ENCODE measurements around the gene FAM227B. TPM values are rescaled to one million over a fixed set of nuclear protein-coding genes. Genes with fewer than 3 reads are reported as not detected.

FAM227B gene
- total and polyA plus RNA-seq, 3 donors from 2014 or later = 19.0 to 36.4 (median 28.3) TPM

DNA sequence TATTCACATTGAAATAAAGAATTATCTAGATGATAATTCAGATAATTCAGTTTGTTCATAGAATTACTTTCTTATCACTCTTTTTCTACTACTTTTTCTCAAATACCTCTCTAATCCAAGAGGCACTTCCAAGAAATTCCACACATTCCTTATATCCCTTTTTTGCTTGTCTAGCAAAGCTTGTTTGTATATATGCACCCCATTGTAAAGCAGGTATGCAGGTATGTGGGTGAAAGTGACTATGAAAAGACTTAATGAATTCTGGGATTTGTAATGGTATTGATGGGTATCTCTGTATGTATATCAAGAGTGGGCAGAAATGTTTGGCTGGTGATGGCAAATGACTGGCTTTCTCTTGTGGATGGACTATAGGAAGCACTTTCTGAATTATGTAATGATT, 291.7 kb downstream of the FAM227B start:
- no peak for TF ChIP-seq POLR2A (IDR thresholded peaks at IDR 0.05)
- TF ChIP-seq, protein P1, sequence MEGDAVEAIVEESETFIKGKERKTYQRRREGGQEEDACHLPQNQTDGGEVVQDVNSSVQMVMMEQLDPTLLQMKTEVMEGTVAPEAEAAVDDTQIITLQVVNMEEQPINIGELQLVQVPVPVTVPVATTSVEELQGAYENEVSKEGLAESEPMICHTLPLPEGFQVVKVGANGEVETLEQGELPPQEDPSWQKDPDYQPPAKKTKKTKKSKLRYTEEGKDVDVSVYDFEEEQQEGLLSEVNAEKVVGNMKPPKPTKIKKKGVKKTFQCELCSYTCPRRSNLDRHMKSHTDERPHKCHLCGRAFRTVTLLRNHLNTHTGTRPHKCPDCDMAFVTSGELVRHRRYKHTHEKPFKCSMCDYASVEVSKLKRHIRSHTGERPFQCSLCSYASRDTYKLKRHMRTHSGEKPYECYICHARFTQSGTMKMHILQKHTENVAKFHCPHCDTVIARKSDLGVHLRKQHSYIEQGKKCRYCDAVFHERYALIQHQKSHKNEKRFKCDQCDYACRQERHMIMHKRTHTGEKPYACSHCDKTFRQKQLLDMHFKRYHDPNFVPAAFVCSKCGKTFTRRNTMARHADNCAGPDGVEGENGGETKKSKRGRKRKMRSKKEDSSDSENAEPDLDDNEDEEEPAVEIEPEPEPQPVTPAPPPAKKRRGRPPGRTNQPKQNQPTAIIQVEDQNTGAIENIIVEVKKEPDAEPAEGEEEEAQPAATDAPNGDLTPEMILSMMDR (IDR thresholded peaks at IDR 0.05) = no peak
- no peaks in the 10 kb centered on the region for H3K9me3 ChIP-seq
- no peak overlapping the region for H3K27ac ChIP-seq
- H3K4me1 ChIP-seq = no peaks in the 10 kb centered on the region
- H3K27me3 ChIP-seq = no peaks in the 10 kb centered on the region
- no peaks in the 10 kb centered on the region for H3K36me3 ChIP-seq (ENCODE audit: low read depth, missing control alignments)
- no peak overlapping the region for H3K4me3 ChIP-seq
- DNase-seq = no peak
- intact Hi-C loops (cut with DNase I; ENCODE audit: low total_unique reads) = no loop called here

DNA sequence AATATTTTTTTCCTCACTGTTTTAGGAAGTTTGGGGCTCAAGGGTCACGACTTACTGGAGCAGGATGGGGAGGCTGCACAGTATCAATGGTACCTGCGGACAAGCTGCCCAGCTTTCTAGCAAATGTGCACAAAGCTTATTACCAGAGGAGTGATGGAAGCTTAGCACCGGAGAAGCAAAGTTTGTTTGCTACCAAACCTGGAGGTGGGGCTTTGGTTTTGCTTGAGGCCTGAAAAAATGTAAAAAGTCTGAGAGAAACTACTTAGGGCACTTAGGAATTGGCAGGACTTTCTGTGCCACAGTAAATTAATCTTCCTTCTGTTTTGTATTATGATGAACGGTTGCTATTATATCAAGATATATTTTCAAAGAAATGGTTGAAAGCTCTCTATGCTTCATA, 292.7 kb downstream of the FAM227B start:
- H3K4me3 ChIP-seq = no peak overlapping the region
- DNase-seq = no peak

DNA sequence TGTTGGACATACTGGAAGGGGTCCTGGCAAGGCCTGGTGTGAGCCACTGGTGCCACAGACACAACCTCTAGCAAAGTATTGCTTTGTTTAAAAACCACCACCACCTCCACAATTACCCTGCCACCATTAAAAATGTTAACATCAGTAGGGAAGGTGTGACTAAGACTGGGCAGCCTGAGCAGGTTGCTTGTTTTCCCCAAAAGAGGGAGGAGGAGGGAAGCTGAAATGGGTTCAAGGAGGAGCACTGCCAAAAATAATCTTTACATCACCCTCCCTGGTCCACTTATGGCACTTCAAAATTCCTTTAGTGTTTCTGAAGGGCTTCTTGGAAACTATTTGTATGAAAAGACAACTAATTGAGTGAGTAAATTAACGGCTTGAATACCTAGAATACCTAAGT, 297.4 kb downstream of the FAM227B start:
- intact Hi-C loops (cut with DNase I; ENCODE audit: low total_unique reads) = no loop called here

More for the DNA sequence above, 292.7 kb downstream of the FAM227B start:
- Histone ChIP-seq H3K4me1 (no peaks in the 10 kb centered on the region), H3K36me3 (ENCODE audit: low read depth, missing control alignments) (no peaks in the 10 kb centered on the region), H3K27ac (no peak overlapping the region), H3K27me3 (no peaks in the 10 kb centered on the region), H3K9me3 (no peaks in the 10 kb centered on the region)
- intact Hi-C loops (cut with DNase I; ENCODE audit: low total_unique reads) = no loop called here
- TF ChIP-seq, protein P1 (IDR thresholded peaks at IDR 0.05) = no peak
- no peak for TF ChIP-seq POLR2A (IDR thresholded peaks at IDR 0.05)
- WGBS, 2 donors = 88 to 92% methylated on average over 4 of the region's 4 CpGs

DNA sequence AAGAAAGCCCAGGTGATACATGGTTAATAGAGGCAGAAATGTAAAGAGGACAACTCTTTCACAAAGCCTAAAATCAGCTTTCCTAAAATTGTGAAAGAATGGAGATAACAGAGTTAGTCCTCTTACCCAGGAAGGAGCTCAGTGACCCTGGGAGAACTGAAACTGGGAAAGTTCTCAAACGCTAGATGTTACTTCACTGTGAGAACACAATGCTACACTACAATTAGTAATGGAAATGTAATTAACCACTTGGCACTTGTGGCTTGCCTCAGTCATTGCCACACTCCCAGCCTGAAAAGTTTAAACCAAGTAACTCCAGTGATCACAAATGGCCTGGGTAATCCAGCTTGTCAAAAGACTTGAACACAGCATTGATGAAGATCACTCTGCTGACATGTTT, 300.3 kb downstream of the FAM227B start:
- 46% methylated on average over 1 of the region's 1 CpG for WGBS, 2 donors
- DNase-seq = no peak
- H3K4me1 ChIP-seq = no peaks in the 10 kb centered on the region
- no peak overlapping the region for H3K4me3 ChIP-seq
- TF ChIP-seq, protein P1 (IDR thresholded peaks at IDR 0.05) = no peak
- TF ChIP-seq POLR2A (IDR thresholded peaks at IDR 0.05) = no peak
- peak overlapping the region in 1 of 2 donors; percentile 37 for H3K27ac ChIP-seq
- H3K27me3 ChIP-seq = no peaks in the 10 kb centered on the region
- intact Hi-C loops (cut with DNase I; ENCODE audit: low total_unique reads) = no loop called here
- no peaks in the 10 kb centered on the region for H3K36me3 ChIP-seq (ENCODE audit: low read depth, missing control alignments)
- no peaks in the 10 kb centered on the region for H3K9me3 ChIP-seq

More for the DNA sequence above, 297.4 kb downstream of the FAM227B start:
- Histone ChIP-seq H3K27ac (no peak overlapping the region), H3K9me3 (no peaks in the 10 kb centered on the region), H3K4me3 (no peak overlapping the region), H3K4me1 (no peaks in the 10 kb centered on the region), H3K27me3 (no peaks in the 10 kb centered on the region), H3K36me3 (ENCODE audit: low read depth, missing control alignments) (no peaks in the 10 kb centered on the region)
- DNase-seq = no peak
- TF ChIP-seq, protein P1 (IDR thresholded peaks at IDR 0.05) = no peak
- no peak for TF ChIP-seq POLR2A (IDR thresholded peaks at IDR 0.05)
- 86 to 94% methylated on average over 1 of the region's 1 CpG for WGBS, 2 donors

DNA sequence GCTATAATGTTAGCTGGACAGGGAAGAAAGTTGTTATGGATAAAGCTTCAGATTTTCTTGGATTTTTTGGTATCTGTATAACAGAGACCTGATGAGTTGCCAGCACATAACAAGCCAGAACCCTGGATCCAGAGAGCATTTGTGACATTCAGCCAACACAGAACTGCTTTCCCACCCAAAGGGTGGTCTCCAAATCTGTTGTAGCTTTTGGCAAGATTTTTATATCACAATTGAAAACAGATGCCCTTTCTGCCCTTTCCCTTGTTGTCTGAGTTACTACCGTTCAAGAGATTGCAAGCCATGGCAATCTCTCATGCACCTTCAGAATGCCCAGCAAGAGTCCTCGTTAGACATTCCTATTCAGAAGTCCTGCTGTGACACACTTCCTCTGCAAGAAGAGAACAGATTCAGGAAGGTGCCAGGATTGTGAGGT, 305.2 kb downstream of the FAM227B start:
- Histone ChIP-seq H3K36me3 (ENCODE audit: low read depth, missing control alignments) (no peaks in the 10 kb centered on the region), H3K4me3 (no peak overlapping the region), H3K4me1 (no peaks in the 10 kb centered on the region), H3K27me3 (no peaks in the 10 kb centered on the region), H3K9me3 (no peaks in the 10 kb centered on the region), H3K27ac (no peak overlapping the region)
- no peak for DNase-seq
- TF ChIP-seq POLR2A (IDR thresholded peaks at IDR 0.05) = no peak
- TF ChIP-seq, protein P1 (IDR thresholded peaks at IDR 0.05) = no peak
- intact Hi-C loops (cut with DNase I; ENCODE audit: low total_unique reads) = no loop called here
- 33 to 58% methylated on average over 2 of the region's 2 CpGs for WGBS, 2 donors

Measured in testis (tissue), 3 donors.